T-helper 22 cell (primary cell): Measurements from ENCODE around the gene SCNN1G.
A peak's percentile ranks its signal among the peaks of the same experiment; 100 is the strongest.

Experiments
- DNase-seq: peaks from one replicate; pipeline ENCODE4 v3.0.0-alpha.2; 2020; ENCODE audit warnings: low read depth

Gene SCNN1G

DNA sequence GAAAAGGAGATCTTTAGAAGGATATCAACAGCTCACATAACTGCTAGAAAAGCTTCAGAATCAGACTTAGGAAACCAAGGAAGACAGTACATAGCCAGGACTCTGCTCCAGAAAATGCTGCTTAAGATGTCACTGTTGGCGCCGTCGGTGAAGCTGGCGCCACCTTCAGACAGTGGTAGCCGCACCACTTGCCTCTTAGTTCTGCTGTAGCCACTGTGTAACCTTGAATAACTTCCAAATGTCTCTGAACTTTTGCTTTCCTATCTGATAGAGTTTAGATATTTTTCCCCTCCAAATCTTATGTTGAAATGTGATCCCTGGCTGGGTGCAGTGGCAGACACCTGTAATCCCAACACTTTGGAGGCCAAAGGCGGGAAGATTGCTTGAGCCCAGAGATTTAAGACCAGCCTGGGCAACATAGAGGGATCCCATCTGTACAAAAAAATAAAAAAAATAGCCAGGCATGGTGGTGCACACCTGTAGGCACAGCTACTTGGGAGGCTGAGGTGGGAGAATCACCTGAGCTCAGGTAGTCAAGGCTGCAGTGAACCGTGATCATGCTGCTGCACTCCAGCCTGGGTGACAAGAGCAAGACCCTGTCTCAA lies 27.0 kb upstream of the SCNN1G start:
- DNase-seq = no peak

- no peak for DNase-seq
Observed at GRCh38 chr16:23156110-23156509, 26.4 kb upstream of the SCNN1G start.

- DNase-seq = no peak
Observed at GRCh38 chr16:23156946-23157460, 25.5 kb upstream of the SCNN1G start.

DNA sequence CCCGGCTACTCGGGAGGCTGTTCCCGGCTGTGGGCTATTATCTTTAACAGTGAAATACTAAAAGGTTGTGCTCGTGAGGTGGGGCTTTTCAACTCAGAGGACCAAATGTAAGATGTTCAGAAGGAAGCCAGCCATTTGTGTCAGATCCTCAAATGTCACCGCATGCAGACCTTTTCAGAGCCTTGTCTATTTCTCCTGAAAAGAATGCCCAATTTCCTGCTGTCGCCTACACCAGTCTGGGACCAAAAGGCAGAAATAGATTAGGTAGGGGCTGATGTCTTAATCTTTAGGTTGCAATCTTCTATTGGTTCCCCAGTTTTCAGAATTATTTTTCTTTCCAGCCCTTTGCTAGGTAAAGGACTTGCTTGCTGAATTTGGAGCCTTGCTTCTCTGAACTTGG lies 24.4 kb upstream of the SCNN1G start:
- DNase-seq = no peak

GRCh38 chr16:23160082-23160481 lies 22.5 kb upstream of the SCNN1G start:
- DNase-seq = no peak

- no peak for DNase-seq
Observed at GRCh38 chr16:23160574-23160973, 22.0 kb upstream of the SCNN1G start.

- no peak for DNase-seq
Observed at GRCh38 chr16:23163921-23164320, 18.6 kb upstream of the SCNN1G start.

DNA sequence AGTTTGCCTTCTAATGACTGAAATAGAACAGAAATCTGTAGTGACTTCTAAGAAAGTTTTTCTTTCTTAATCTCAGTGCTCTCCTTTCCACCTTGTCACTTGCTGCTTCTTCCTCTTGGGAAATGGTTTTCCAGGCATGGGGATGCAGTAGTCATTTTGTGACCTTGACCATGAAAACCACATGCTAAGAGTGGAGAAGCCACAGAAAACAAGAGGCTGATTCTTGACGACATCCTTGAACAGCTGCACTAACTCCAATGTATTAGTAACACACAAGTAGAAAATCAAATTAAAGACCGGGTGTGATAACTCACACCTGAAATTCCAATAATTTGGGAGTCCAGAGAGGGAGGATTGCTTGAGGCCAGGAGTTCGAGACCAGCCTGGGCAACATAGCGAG lies 17.8 kb upstream of the SCNN1G start:
- no peak for DNase-seq

DNA sequence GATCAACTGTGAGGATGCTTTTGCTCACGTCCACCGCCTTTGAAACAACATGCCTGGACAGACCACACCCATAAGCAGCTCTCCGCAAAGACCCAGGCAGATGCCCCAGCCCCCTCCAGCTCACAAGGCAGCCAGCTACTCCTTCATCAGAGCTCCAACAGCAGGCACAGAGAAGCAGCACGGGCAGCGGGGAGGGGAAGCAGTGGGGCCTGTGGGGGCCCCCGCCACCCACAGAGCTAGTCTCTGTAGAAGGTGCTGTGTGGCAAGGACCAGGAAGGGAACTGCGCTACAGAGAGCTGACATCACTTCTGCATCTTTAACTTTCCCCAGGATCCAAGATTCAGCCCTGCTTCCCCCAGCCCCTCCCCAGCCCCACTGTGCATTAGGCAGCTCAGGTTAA lies 10.0 kb upstream of the SCNN1G start:
- no peak for DNase-seq

GRCh38 chr16:23172994-23173393 lies 9.6 kb upstream of the SCNN1G start:
- DNase-seq = no peak

DNA sequence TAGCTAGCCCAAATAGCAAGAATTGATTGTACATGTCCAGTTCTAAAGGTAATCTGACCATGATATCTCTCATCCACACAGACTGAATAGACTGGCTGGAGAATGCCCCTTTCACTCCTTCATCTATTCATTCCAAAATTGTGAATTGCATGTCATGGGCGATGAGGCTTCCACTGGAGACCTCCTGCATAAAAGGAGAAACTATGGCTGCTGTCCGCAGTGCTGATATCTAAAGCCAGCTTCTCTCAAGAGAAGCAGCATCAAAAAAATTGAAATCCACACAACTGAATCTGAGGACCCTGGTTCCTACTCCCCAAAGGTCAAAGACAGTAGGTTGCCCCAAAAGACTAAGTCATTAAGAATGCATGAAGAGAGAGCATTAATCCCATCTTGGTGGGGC lies 7.9 kb upstream of the SCNN1G start:
- DNase-seq = no peak

DNA sequence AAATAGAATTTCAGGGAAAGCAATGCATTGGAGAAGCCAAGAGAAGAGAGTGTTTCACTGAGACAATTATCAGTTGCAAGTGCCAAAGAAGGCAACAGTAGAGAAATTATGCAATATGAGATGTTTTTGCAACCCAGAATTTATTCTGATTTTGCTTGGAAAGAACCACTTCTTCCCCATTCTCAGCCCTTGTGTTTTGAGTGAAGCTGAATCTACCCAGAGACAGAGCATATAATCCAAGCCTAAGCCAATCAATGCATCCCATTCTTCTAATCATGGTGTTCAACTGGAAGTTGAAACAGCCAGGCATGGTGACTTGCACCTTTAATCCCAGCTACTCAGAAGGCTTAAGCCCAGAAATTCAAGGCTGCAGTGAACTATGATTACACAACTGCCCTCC lies 6.9 kb upstream of the SCNN1G start:
- DNase-seq = no peak

DNA sequence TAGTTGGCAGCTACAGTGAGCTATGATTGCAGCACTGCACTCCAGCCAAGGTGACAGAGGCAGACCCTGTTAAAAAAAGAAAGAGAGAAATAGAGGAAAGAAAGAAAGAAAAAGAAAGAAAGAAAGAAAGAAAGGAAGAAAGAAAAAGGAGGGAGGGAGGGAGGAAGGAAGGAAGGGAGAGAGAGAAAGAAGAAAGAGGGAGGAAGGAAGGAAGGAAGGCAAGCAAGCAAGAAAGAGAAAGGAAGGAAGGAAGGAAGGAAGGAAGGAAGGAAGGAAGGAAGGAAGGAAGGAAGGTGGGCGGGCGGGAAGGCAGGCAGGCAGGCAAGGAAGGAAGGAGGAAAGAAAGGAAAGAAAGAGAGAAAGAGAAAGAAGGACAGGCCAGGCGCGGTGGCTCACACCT lies 1.0 kb upstream of the SCNN1G start:
- no peak for DNase-seq

- DNase-seq = peak; percentile 39
Observed at GRCh38 chr16:23182206-23182678, 303 bp upstream of the SCNN1G start.

DNA sequence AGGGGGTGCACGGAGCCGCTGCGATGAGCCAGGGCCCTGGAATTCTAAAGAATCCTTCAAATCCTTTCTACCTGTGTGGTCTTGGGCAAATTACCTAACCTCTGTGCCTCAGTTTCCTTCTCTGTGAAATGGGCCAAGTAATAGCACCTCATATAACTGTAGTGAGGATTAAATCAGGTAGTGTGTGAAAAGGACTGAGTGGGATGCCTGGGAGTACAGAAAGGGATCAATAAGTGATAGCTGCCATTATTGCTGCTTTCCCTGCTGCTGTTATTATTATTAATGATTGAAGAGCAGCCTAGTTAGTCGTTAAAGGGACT lies 958 bp downstream of the SCNN1G start:
- no peak for DNase-seq

DNA sequence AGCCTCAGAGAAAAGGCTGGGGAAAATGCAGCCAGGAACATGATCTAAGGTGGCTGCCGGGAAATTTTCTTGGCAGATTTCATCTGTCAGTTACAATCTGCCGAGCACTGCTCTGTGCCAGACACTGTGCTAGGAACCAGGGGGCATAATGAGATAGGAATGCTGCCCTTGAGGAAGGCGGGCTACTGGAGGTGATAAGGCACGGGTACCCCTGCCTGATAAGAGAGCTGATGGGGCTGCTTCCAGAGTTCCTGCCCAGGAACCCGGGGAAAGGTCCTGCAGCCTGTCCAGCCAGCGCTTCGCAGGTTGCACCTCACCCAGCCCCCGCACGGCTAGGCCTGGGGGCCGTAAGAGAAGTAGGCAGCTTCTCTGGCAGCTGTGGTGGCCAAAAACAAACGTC lies 3.1 kb downstream of the SCNN1G start:
- DNase-seq = no peak

DNA sequence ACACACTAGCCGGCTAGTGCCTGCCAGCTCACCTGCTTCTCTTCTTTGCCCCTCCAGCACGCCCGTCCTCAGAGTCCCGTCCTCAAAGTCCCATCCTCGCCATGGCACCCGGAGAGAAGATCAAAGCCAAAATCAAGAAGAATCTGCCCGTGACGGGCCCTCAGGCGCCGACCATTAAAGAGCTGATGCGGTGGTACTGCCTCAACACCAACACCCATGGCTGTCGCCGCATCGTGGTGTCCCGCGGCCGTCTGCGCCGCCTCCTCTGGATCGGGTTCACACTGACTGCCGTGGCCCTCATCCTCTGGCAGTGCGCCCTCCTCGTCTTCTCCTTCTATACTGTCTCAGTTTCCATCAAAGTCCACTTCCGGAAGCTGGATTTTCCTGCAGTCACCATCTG lies 3.6 kb downstream of the SCNN1G start:
- DNase-seq = no peak

GRCh38 chr16:23187341-23187740 lies 4.8 kb downstream of the SCNN1G start:
- DNase-seq = no peak

GRCh38 chr16:23188911-23189310 lies 6.4 kb downstream of the SCNN1G start:
- no peak for DNase-seq

- no peak for DNase-seq
Observed at GRCh38 chr16:23194497-23195221, 12.1 kb downstream of the SCNN1G start.

DNA sequence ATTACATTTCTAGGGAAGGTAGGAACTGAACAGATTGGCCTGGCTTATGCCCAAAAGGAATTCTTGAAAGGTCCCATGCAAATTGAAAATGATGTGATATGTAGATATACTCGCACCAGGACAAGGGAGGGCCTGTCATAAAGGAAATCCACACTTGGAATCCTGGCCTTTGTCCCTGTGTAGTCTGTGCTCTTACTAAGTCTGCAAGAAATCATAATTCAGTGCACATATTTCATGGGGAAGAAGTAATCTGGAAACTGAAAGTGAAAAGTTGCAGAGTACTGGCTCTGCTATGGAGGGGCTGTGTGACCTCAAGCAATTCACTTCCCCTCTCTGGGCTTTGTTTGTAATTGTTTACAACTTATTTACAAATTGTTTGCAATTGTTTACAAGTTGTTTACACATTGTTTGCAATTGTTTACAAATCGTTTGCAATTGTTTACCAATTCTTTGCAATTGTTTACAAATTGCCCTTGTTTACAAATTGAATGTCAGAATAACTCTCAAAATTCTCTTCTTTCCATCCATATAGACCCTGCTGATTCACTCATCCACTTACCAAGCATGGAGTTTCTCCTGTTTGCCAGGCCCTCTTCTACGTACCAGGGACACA lies 12.9 kb downstream of the SCNN1G start:
- DNase-seq = no peak

GRCh38 chr16:23196539-23196938 lies 14.0 kb downstream of the SCNN1G start:
- no peak for DNase-seq

GRCh38 chr16:23202166-23202565 lies 19.6 kb downstream of the SCNN1G start:
- DNase-seq = no peak

DNA sequence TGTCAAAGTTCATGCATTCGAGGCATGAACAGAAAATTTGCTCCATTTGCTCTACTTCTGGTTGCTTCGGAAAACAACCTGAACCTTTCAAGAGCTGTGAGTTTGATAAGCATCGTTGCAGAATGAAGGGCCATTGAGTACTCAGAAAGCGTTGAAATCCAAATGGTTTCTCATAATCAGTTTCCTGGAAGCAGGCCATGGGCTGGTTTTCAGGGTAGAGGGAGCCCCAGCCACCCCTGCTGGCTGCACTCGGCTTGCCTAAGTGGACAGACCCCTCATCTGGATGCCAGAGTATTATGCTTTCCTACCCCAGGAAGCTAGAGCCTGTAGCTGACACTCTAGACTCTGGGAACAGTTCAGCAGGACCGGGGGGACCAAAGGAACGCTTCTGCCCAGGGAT lies 24.4 kb downstream of the SCNN1G start:
- DNase-seq = no peak
